Inflammatory macrophage treated with lipopolysaccharide for 4 hours (primary cell): ENCODE data around the gene FITM1.
"Not testable (repeated sequence)": the region's sequence is repeated elsewhere in the genome, so short reads cannot be mapped to it uniquely, and the experiment has no call there.

Source experiments
- DNase-seq: peaks from one replicate; pipeline ENCODE4 v3.0.0-alpha.2; 2020

FITM1 gene

GRCh38 chr14:24098927-24099813, 31.3 kb upstream of the FITM1 start:
- no peak for DNase-seq

- DNase-seq: peak; percentile 77
These were observed 30.1 kb upstream of the FITM1 start for GRCh38 chr14:24100197-24100981.

GRCh38 chr14:24100982-24101494, 29.4 kb upstream of the FITM1 start:
- no peak for DNase-seq

GRCh38 chr14:24102357-24103048, 28.0 kb upstream of the FITM1 start:
- no peak for DNase-seq

GRCh38 chr14:24103451-24103850, 27.0 kb upstream of the FITM1 start:
- DNase-seq: no peak

GRCh38 chr14:24105609-24106239, 24.7 kb upstream of the FITM1 start:
- DNase-seq: not testable (repeated sequence)

GRCh38 chr14:24106672-24107271, 23.7 kb upstream of the FITM1 start:
- no peak for DNase-seq

- DNase-seq: no peak
These were observed 22.1 kb upstream of the FITM1 start for GRCh38 chr14:24108336-24108874.

- DNase-seq: no peak
These were observed 20.4 kb upstream of the FITM1 start for GRCh38 chr14:24110060-24110459.

GRCh38 chr14:24110523-24110922, 19.9 kb upstream of the FITM1 start:
- no peak for DNase-seq

GRCh38 chr14:24113379-24113800, 17.1 kb upstream of the FITM1 start:
- no peak for DNase-seq

GRCh38 chr14:24113801-24114531, 16.5 kb upstream of the FITM1 start:
- peak; percentile 96 for DNase-seq

GRCh38 chr14:24114532-24115421, 15.7 kb upstream of the FITM1 start, which contains the start of the genes DCAF11 and NRL:
Gene DCAF11 (plus strand): TSS chr14:24114777. CDS start chr14:24115595, 818 bp downstream.
Gene NRL (minus strand): TSS chr14:24114949. CDS start chr14:24082848, 32,101 bp downstream.
- DNase-seq: peak; percentile 100

- no peak for DNase-seq
These were observed 14.9 kb upstream of the FITM1 start for GRCh38 chr14:24115422-24116127.

- no peak for DNase-seq
These were observed 14.2 kb upstream of the FITM1 start for GRCh38 chr14:24116128-24116814.

GRCh38 chr14:24117179-24117578, 13.3 kb upstream of the FITM1 start:
- DNase-seq: no peak

- DNase-seq: no peak
These were observed 10.8 kb upstream of the FITM1 start for GRCh38 chr14:24119691-24120090.

- no peak for DNase-seq
These were observed 9.2 kb upstream of the FITM1 start for GRCh38 chr14:24121210-24121609.
